ENCODE results near the gene ZNF473.

Gene ZNF473

GRCh38 chr19:49988433-49988832, 37.4 kb upstream of the ZNF473 start:
- TF ChIP-seq CTCF (conservative IDR thresholded peaks at IDR 0.05; ENCODE audit: low read depth) = no peak
- no peak for DNase-seq (ENCODE audit: low spot score)
- H3K27ac ChIP-seq = no peak overlapping the region
- POLR2A ChIA-PET (ENCODE audit: low non-redundant PET) = no interaction called here
- CTCF ChIA-PET = no interaction called here

- POLR2A ChIA-PET (ENCODE audit: low non-redundant PET) = no interaction called here
- TF ChIP-seq CTCF (conservative IDR thresholded peaks at IDR 0.05; ENCODE audit: low read depth) = no peak
These were observed 28.1 kb upstream of the ZNF473 start for GRCh38 chr19:49997709-49998108.

GRCh38 chr19:49999371-50000010, 26.3 kb upstream of the ZNF473 start:
- TF ChIP-seq CTCF (conservative IDR thresholded peaks at IDR 0.05; ENCODE audit: low read depth) = no peak
- H3K27ac ChIP-seq = no peak overlapping the region
- POLR2A ChIA-PET (ENCODE audit: low non-redundant PET) = no interaction called here
- CTCF ChIA-PET = no interaction called here
- DNase-seq (ENCODE audit: low spot score) = no peak

More at GRCh38 chr19:49997709-49998108, 28.1 kb upstream of the ZNF473 start:
- CTCF ChIA-PET = no interaction called here
- peak; percentile 59 for DNase-seq (ENCODE audit: low spot score)
- no peak overlapping the region for H3K27ac ChIP-seq

GRCh38 chr19:50000038-50000840, 25.6 kb upstream of the ZNF473 start:
- ChIA-PET POLR2A (ENCODE audit: low non-redundant PET) (no interaction called here), CTCF (no interaction called here)
- no peak overlapping the region for H3K27ac ChIP-seq
- no peak for DNase-seq (ENCODE audit: low spot score)
- TF ChIP-seq CTCF (conservative IDR thresholded peaks at IDR 0.05; ENCODE audit: low read depth) = no peak

- POLR2A ChIA-PET (ENCODE audit: low non-redundant PET) = no interaction called here
- no peak for TF ChIP-seq CTCF (conservative IDR thresholded peaks at IDR 0.05; ENCODE audit: low read depth)
- no peak for DNase-seq (ENCODE audit: low spot score)
- H3K27ac ChIP-seq = no peak overlapping the region
- CTCF ChIA-PET = interaction anchor here (0.5 kb wide), 1 partner anchor 63 kb away, joined by 3 read pairs; no protein-coding TSS in a partner anchor
These were observed 24.8 kb upstream of the ZNF473 start for GRCh38 chr19:50000841-50001557.

- CTCF ChIA-PET = interaction anchor here (0.5 kb wide), 1 partner anchor 64 kb away, joined by 3 read pairs; no protein-coding TSS in a partner anchor
- no peak for TF ChIP-seq CTCF (conservative IDR thresholded peaks at IDR 0.05; ENCODE audit: low read depth)
- no peak overlapping the region for H3K27ac ChIP-seq
- DNase-seq (ENCODE audit: low spot score) = no peak
- POLR2A ChIA-PET (ENCODE audit: low non-redundant PET) = no interaction called here
These were observed 24.0 kb upstream of the ZNF473 start for GRCh38 chr19:50001775-50002174.
